IMR-90 (cell line): Measurements from ENCODE around the gene RPEL1. TPM values are rescaled to one million over a fixed set of nuclear protein-coding genes. Genes with fewer than 3 reads are reported as not detected.

Source experiments
- ATAC-seq: fragments of 200-7000 bp; cut with Tn5 transposase; 2 replicates; pipeline ENCODE4 v1.9.1; 2020; ENCODE audit warnings: low read depth, mild to moderate bottlenecking, moderate library complexity
- BruUV-seq: library from RNA; stranded (reverse); fragments of 400-500 nt; replicated peaks from 2 replicates; lab custom pipeline; 2021; lab: Mats Ljungman, UMichigan
- CTCF ChIA-PET: fragments of 300-600 bp; formaldehyde crosslinking; extraction: SDS; loops from one replicate; lab custom pipeline; 2021; ENCODE audit warnings: antibody characterized with exemption; lab: Yijun Ruan, JAX
- POLR2A ChIA-PET: fragments of 300-600 bp; sonication (Branson Sonifier 250); formaldehyde crosslinking; loops from one replicate; lab custom pipeline; 2022; ENCODE audit warnings: antibody characterized with exemption; ENCODE audit not compliant: unreplicated experiment; lab: Charles Lee
- DNase-seq: peaks from one replicate; pipeline ENCODE4 v3.0.0; 2013
- H2AFZ ChIP-seq: replicated peaks from 2 replicates; pipeline ENCODE3; 2013; ENCODE audit warnings: low read length, mild to moderate bottlenecking; ENCODE audit not compliant: poor library complexity
- H2AK5ac ChIP-seq: 2 replicates; pipeline ENCODE4 v1.6.1; 2013; ENCODE audit warnings: low read depth, low read length, inconsistent platforms
- H2AK9ac ChIP-seq: replicated peaks from 2 replicates; pipeline ENCODE3; 2013; ENCODE audit warnings: mild to moderate bottlenecking, low read depth, low read length, moderate library complexity; ENCODE audit not compliant: poor library complexity
- H2BK120ac ChIP-seq: 2 replicates; pipeline ENCODE4 v1.6.1; 2013; ENCODE audit warnings: low read depth, low read length, inconsistent platforms
- H2BK15ac ChIP-seq: 3 replicates; pipeline ENCODE4 v1.6.1; 2013; ENCODE audit warnings: low read depth, low read length, inconsistent platforms
- H2BK20ac ChIP-seq: 2 replicates; pipeline ENCODE4 v1.6.1; 2013; ENCODE audit warnings: low read depth, mild to moderate bottlenecking, inconsistent platforms, low read length, moderate library complexity
- H2BK5ac ChIP-seq: 2 replicates; pipeline ENCODE4 v1.6.1; 2013; ENCODE audit warnings: mild to moderate bottlenecking, low read depth, low read length, inconsistent platforms; ENCODE audit not compliant: poor library complexity, severe bottlenecking
- H3K14ac ChIP-seq: replicated peaks from 2 replicates; pipeline ENCODE4 v1.6.1; 2013; ENCODE audit warnings: low read depth, low read length, inconsistent platforms
- H3K18ac ChIP-seq: 2 replicates; pipeline ENCODE4 v1.6.1; 2013; ENCODE audit warnings: low read depth, low read length, control low read depth
- H3K23ac ChIP-seq: 2 replicates; pipeline ENCODE4 v1.6.1; 2013; ENCODE audit warnings: low read depth, low read length, inconsistent platforms
- H3K27ac ChIP-seq: 2 replicates; pipeline ENCODE4 v1.5.1; 2013; ENCODE audit warnings: mild to moderate bottlenecking, control low read depth, low read length; ENCODE audit not compliant: insufficient read depth
- H3K27me3 ChIP-seq: 2 replicates; pipeline ENCODE4 v1.6.1; 2013; ENCODE audit warnings: low read length; ENCODE audit not compliant: control insufficient read depth, insufficient read depth
- H3K36me3 ChIP-seq: 2 replicates; pipeline ENCODE4 v1.6.1; 2013; ENCODE audit warnings: low read length, mixed read lengths; ENCODE audit not compliant: control insufficient read depth, insufficient read depth
- H3K4ac ChIP-seq: 2 replicates; pipeline ENCODE4 v1.6.1; 2013; ENCODE audit warnings: low read depth, low read length, inconsistent platforms
- H3K4me1 ChIP-seq: 2 replicates; pipeline ENCODE4 v1.6.1; 2013; ENCODE audit warnings: low read length, mixed read lengths; ENCODE audit not compliant: control insufficient read depth, insufficient read depth
- H3K4me2 ChIP-seq: 2 replicates; pipeline ENCODE4 v1.6.1; 2013; ENCODE audit warnings: low read depth, mild to moderate bottlenecking, control low read depth, low read length, moderate library complexity
- H3K4me3 ChIP-seq: 2 replicates; pipeline ENCODE4 v1.5.1; 2013; ENCODE audit warnings: low read depth, mild to moderate bottlenecking, control low read depth, low read length, moderate library complexity; ENCODE audit not compliant: insufficient read depth
- H3K56ac ChIP-seq: 2 replicates; pipeline ENCODE4 v1.6.1; 2013; ENCODE audit warnings: low read length, inconsistent platforms; ENCODE audit not compliant: insufficient read depth; ENCODE audit errors: extremely low read depth
- H3K79me1 ChIP-seq, 2 experiments: 2 replicates each; pipeline ENCODE4 v1.6.1; 2013; ENCODE audit warnings: low read length in 2 of 2, inconsistent platforms in 1 of 2, low read depth in 1 of 2
- H3K9ac ChIP-seq: 2 replicates; pipeline ENCODE4 v1.6.1; 2013; ENCODE audit warnings: low read depth, low read length, control low read depth
- H3K9me1 ChIP-seq: 2 replicates; pipeline ENCODE4 v1.6.1; 2013; ENCODE audit warnings: low read length, inconsistent platforms; ENCODE audit not compliant: insufficient read depth
- H3K9me3 ChIP-seq: 2 replicates; pipeline ENCODE4 v1.6.1; 2013; ENCODE audit warnings: low read length; ENCODE audit not compliant: control insufficient read depth, insufficient read depth
- H4K20me1 ChIP-seq: 2 replicates; pipeline ENCODE4 v1.6.1; 2013; ENCODE audit warnings: low read length, inconsistent platforms; ENCODE audit not compliant: insufficient read depth
- H4K5ac ChIP-seq: 2 replicates; pipeline ENCODE4 v1.6.1; 2013; ENCODE audit warnings: mild to moderate bottlenecking, low read depth, low read length, control low read depth
- H4K8ac ChIP-seq, 2 experiments: 2 replicates each; pipeline ENCODE4 v1.6.1; 2013; ENCODE audit warnings: low read depth in 2 of 2, low read length in 2 of 2, control low read depth in 1 of 2, inconsistent platforms in 1 of 2
- H4K91ac ChIP-seq: 2 replicates; pipeline ENCODE4 v1.6.1; 2013; ENCODE audit warnings: low read depth, low read length, inconsistent platforms; ENCODE audit not compliant: insufficient read depth
- CEBPB ChIP-seq: IDR thresholded peaks from 2 replicates; pipeline ENCODE4 v1.6.1; 2012; ENCODE audit warnings: low read depth, low read length, improper control_type of control experiment
- FOS ChIP-seq: fragments of 150-350 bp; IDR thresholded peaks from 2 replicates; pipeline ENCODE4 v1.6.1; 2016; ENCODE audit warnings: low read depth, low read length
- MAZ ChIP-seq: IDR thresholded peaks from 2 replicates; pipeline ENCODE4 v1.6.1; 2012; ENCODE audit warnings: low read depth, mild to moderate bottlenecking, low read length, improper control_type of control experiment, moderate library complexity, borderline replicate concordance
- WGBS, 2 experiments: methylation state at CpG; one replicate each; pipeline versions ENCODE4 v1.1.5 to v1.1.7; 2013; ENCODE audit warnings: missing lambda C conversion rate in 2 of 2; ENCODE audit not compliant: insufficient read length in 1 of 2; ENCODE audit errors: extremely low coverage in 2 of 2; 5-methylcytosine and 5-hydroxymethylcytosine counted together
- dilution Hi-C: fragments of 300-500 bp; cut with HindIII; formaldehyde crosslinking; loops from one replicate; pipeline ENCODE4 v1.14.3; 2018; ENCODE audit warnings: low sequenced_read_pairs; ENCODE audit not compliant: unreplicated experiment
- in situ Hi-C: fragments of 300-500 bp; cut with MboI; formaldehyde crosslinking; loops from 3 replicates; pipeline ENCODE4 v1.14.3; 2019; ENCODE audit warnings: low sequenced_read_pairs, inconsistent platforms, mixed read lengths
- intact Hi-C: fragments of 100-400 bp; cut with micrococcal nuclease; formaldehyde crosslinking; loops from 2 replicates; pipeline ENCODE4 v1.10.0; 2022
- polyA plus RNA-seq, 3 experiments: library from polyadenylated mRNA; depleted of rRNA; stranded (reverse); fragments of >200 nt; gene quantifications; 2 replicates each; pipeline ENCODE4 v1.2.3, GENCODE V29; 2012; ENCODE audit warnings: low replicate concordance in 1 of 3
- total RNA-seq: library from RNA; depleted of rRNA; stranded (reverse); fragments of >200 nt; gene quantifications from 2 replicates; pipeline ENCODE4 v1.2.3, GENCODE V29; 2012
- TF ChIP-seq, protein P1 (sequence below): conservative IDR thresholded peaks from 2 replicates; pipeline ENCODE4 v1.5.1; 2012; ENCODE audit warnings: mild to moderate bottlenecking, low read depth, low read length, improper control_type of control experiment

RPEL1 gene
- total and polyA plus RNA-seq, 2 of the 4 experiments (the other 2 are of a cell fraction) = under 0.01 to 0.26 TPM

DNA sequence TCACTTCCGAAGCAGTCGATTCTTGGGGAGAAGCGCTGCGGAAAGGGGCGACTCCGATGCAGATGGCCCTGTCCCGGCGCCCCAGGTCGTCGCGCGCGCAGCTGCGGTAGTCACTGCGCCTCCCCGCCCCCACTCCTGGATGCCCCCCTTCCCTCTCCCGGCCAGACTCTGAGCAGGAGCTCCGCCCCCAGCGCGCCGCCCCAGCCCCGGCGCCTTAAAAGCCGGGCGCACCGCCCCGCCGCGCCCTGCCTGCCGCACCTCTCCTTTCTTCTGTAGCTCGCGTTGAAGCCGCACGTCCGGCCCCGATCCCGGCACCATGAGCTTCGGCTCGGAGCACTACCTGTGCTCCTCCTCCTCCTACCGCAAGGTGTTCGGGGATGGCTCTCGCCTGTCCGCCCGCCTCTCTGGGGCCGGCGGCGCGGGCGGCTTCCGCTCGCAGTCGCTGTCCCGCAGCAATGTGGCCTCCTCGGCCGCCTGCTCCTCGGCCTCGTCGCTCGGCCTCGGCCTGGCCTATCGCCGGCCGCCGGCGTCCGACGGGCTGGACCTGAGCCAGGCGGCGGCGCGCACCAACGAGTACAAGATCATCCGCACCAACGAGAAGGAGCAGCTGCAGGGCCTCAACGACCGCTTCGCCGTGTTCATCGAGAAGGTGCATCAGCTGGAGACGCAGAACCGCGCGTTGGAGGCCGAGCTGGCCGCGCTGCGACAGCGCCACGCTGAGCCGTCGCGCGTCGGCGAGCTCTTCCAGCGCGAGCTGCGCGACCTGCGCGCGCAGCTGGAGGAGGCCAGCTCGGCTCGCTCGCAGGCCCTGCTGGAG is 31.4 kb downstream of the RPEL1 start, which contains the start of gene INA:
TSS of gene INA (plus strand) at position 243 of the 817 bp plus-strand sequence. CDS start at position 317, 74 bp downstream.
- H3K4me1 ChIP-seq = peaks cover 12% of the 10 kb centered on the region
- peaks cover 25% of the 10 kb centered on the region for H4K20me1 ChIP-seq
- H3K4me3 ChIP-seq = peak within 1 kb of the TSS; percentile 57
- no peak within 1 kb of the TSS for H2AK5ac ChIP-seq
- no peak within 1 kb of the TSS for H2BK5ac ChIP-seq
- no peak within 1 kb of the TSS; the same call in 1 of the 2 replicates for H3K23ac ChIP-seq
- WGBS, 2 experiments = 3% methylated on average over 80 of the region's 105 CpGs; no CpG with 5 or more reads in 1 of the 2 experiments
- ChIA-PET POLR2A (no interaction called here), CTCF (interaction anchor here (1.1 kb wide), 1 partner anchor 173 kb away, joined by 3 read pairs; no protein-coding TSS in a partner anchor)
- H3K14ac ChIP-seq = no peak within 1 kb of the TSS
- H3K27ac ChIP-seq = no peak within 1 kb of the TSS; the same call in 1 of the 2 replicates
- no peak within 1 kb of the TSS for H3K18ac ChIP-seq
- H3K4ac ChIP-seq = no peak within 1 kb of the TSS
- no peak within 1 kb of the TSS for H2BK120ac ChIP-seq
- H2AK9ac ChIP-seq = no peak within 1 kb of the TSS
- DNase-seq (peak; percentile 61), ATAC-seq (peak; percentile 72)
- dilution Hi-C loops (no loop called here), in situ Hi-C loops (no loop called here), intact Hi-C loops (no loop called here)
- no peak within 1 kb of the TSS for H2BK20ac ChIP-seq
- no peak within 1 kb of the TSS for H4K8ac ChIP-seq
- H2BK15ac ChIP-seq = no peak within 1 kb of the TSS
- no peaks in the 10 kb centered on the region for H3K36me3 ChIP-seq
- H3K9me1 ChIP-seq = peaks cover 7% of the 10 kb centered on the region; the same call in 1 of the 2 replicates
- TF ChIP-seq, protein P1, sequence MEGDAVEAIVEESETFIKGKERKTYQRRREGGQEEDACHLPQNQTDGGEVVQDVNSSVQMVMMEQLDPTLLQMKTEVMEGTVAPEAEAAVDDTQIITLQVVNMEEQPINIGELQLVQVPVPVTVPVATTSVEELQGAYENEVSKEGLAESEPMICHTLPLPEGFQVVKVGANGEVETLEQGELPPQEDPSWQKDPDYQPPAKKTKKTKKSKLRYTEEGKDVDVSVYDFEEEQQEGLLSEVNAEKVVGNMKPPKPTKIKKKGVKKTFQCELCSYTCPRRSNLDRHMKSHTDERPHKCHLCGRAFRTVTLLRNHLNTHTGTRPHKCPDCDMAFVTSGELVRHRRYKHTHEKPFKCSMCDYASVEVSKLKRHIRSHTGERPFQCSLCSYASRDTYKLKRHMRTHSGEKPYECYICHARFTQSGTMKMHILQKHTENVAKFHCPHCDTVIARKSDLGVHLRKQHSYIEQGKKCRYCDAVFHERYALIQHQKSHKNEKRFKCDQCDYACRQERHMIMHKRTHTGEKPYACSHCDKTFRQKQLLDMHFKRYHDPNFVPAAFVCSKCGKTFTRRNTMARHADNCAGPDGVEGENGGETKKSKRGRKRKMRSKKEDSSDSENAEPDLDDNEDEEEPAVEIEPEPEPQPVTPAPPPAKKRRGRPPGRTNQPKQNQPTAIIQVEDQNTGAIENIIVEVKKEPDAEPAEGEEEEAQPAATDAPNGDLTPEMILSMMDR = peak; percentile 12; the same call in 1 of the 2 replicates
- TF ChIP-seq CEBPB (no peak), MAZ (no peak), FOS (no peak)
- no peak within 1 kb of the TSS for H4K91ac ChIP-seq
- H3K79me1 ChIP-seq = peaks cover 0 to 11% of the 10 kb centered on the region in 2 experiments; a peak in 2 of 4 replicates
- no TSS peak for BruUV-seq
- no peak within 1 kb of the TSS for H4K5ac ChIP-seq
- peaks cover 24% of the 10 kb centered on the region for H3K27me3 ChIP-seq
- no peak within 1 kb of the TSS for H3K9ac ChIP-seq
- H2AFZ ChIP-seq = peak within 1 kb of the TSS; percentile 92
- H3K9me3 ChIP-seq = no peaks in the 10 kb centered on the region
- H3K56ac ChIP-seq = no peak within 1 kb of the TSS
- peak within 1 kb of the TSS; percentile 92 for H3K4me2 ChIP-seq
